GM23338 (cell line): ENCODE data around the gene DEUP1. TPM values are rescaled to one million over a fixed set of nuclear protein-coding genes. Genes with fewer than 3 reads are reported as not detected.

ENCODE experiments used
- ATAC-seq: fragments of 200-7000 bp; cut with Tn5 transposase; 3 replicates; pipeline ENCODE4 v1.9.1; 2020
- DNase-seq: peaks from one replicate; pipeline ENCODE4 v3.0.0-alpha.2; 2015; ENCODE audit warnings: low spot score
- H2AFZ ChIP-seq: fragments of 200-600 bp; sonication (generic); 2 replicates; pipeline ENCODE4 v1.8.0; 2016; ENCODE audit warnings: antibody characterized with exemption, mild to moderate bottlenecking, moderate library complexity
- H3F3A ChIP-seq: fragments of 200-600 bp; sonication (generic); replicated peaks from 2 replicates; pipeline ENCODE4 v1.8.0; 2017; ENCODE audit warnings: antibody characterized with exemption, mixed run types, low read depth
- H3K27ac ChIP-seq: fragments of 200-600 bp; sonication (generic); 2 replicates; pipeline ENCODE4 v1.6.1; 2016; ENCODE audit warnings: low read depth
- H3K27me3 ChIP-seq: fragments of 200-600 bp; sonication (generic); 2 replicates; pipeline ENCODE4 v1.8.0; 2016; ENCODE audit warnings: mild to moderate bottlenecking, mixed run types, moderate library complexity; ENCODE audit not compliant: insufficient read depth
- H3K36me3 ChIP-seq: fragments of 200-600 bp; sonication (generic); 2 replicates; pipeline ENCODE4 v1.8.0; 2016; ENCODE audit warnings: mild to moderate bottlenecking; ENCODE audit not compliant: insufficient read depth
- H3K4me1 ChIP-seq: fragments of 200-600 bp; sonication (generic); 2 replicates; pipeline ENCODE4 v1.8.0; 2016; ENCODE audit warnings: mild to moderate bottlenecking, moderate library complexity; ENCODE audit not compliant: insufficient read depth
- H3K4me2 ChIP-seq: fragments of 200-600 bp; sonication (generic); 2 replicates; pipeline ENCODE4 v1.7.1; 2017; ENCODE audit warnings: mixed run types
- H3K4me3 ChIP-seq: fragments of 200-600 bp; sonication (generic); 2 replicates; pipeline ENCODE4 v1.6.1; 2016; ENCODE audit warnings: mixed run types
- H3K79me2 ChIP-seq: fragments of 200-600 bp; sonication (generic); replicated peaks from 2 replicates; pipeline ENCODE4 v1.8.0; 2017; ENCODE audit warnings: mild to moderate bottlenecking; ENCODE audit not compliant: insufficient read depth
- H3K9me2 ChIP-seq: fragments of 200-600 bp; sonication (generic); 2 replicates; pipeline ENCODE4 v1.8.0; 2017; ENCODE audit not compliant: insufficient read depth
- H4K20me1 ChIP-seq: fragments of 200-600 bp; sonication (generic); replicated peaks from 2 replicates; pipeline ENCODE4 v1.8.0; 2017; ENCODE audit warnings: mild to moderate bottlenecking; ENCODE audit not compliant: insufficient read depth
- H3K27ac Mint-ChIP-seq: 2 replicates; pipeline ENCODE4 v1.8.0; 2020; ENCODE audit warnings: inconsistent platforms, mild to moderate bottlenecking, moderate library complexity, mixed read lengths
- H3K27me3 Mint-ChIP-seq: 3 replicates; pipeline ENCODE4 v1.8.0; 2022; ENCODE audit warnings: low read depth, mild to moderate bottlenecking, moderate library complexity, mixed read lengths, inconsistent platforms; ENCODE audit not compliant: insufficient read depth, poor library complexity
- H3K36me3 Mint-ChIP-seq: 3 replicates; pipeline ENCODE4 v1.8.0; 2021; ENCODE audit warnings: low read depth, mild to moderate bottlenecking, inconsistent platforms, moderate library complexity, mixed read lengths
- H3K4me1 Mint-ChIP-seq: 3 replicates; pipeline ENCODE4 v1.8.0; 2020; ENCODE audit warnings: mild to moderate bottlenecking, inconsistent platforms, mixed read lengths
- H3K4me3 Mint-ChIP-seq: 3 replicates; pipeline ENCODE4 v1.8.0; 2021; ENCODE audit warnings: moderate library complexity, mild to moderate bottlenecking, inconsistent platforms, mixed read lengths
- H3K9me3 Mint-ChIP-seq: 3 replicates; pipeline ENCODE4 v1.8.0; 2020; ENCODE audit warnings: moderate library complexity, mild to moderate bottlenecking, inconsistent platforms, mixed read lengths
- CREB1 ChIP-seq: fragments of 250-450 bp; sonication (Bioruptor Pico); IDR thresholded peaks from 2 replicates; pipeline ENCODE4 v1.5.0; 2020; ENCODE audit warnings: low read depth, mild to moderate bottlenecking, moderate library complexity
- EZH2 ChIP-seq: fragments of 200-600 bp; sonication (generic); IDR thresholded peaks from one replicate; pipeline ENCODE4 v1.8.0; 2017; ENCODE audit warnings: antibody characterized with exemption, mild to moderate bottlenecking, low read depth; ENCODE audit not compliant: unreplicated experiment
- EZH2phosphoT487 ChIP-seq: fragments of 200-600 bp; sonication (generic); IDR thresholded peaks from one replicate; pipeline ENCODE4 v1.8.1; 2018; ENCODE audit warnings: antibody characterized with exemption; ENCODE audit not compliant: unreplicated experiment
- JUNB ChIP-seq: IDR thresholded peaks from one replicate; pipeline ENCODE4 v1.6.1; 2016; ENCODE audit warnings: antibody characterized with exemption; ENCODE audit not compliant: unreplicated experiment
- NANOG ChIP-seq: IDR thresholded peaks from 2 replicates; pipeline ENCODE4 v1.6.1; 2016; ENCODE audit warnings: antibody characterized with exemption, borderline replicate concordance
- POLR2AphosphoS5 ChIP-seq: IDR thresholded peaks from 2 replicates; pipeline ENCODE4 v1.6.1; 2016; ENCODE audit warnings: antibody characterized with exemption, low read depth
- STAT1 ChIP-seq: IDR thresholded peaks from one replicate; pipeline ENCODE4 v1.6.1; 2016; ENCODE audit warnings: antibody characterized with exemption; ENCODE audit not compliant: unreplicated experiment
- ZNF114 ChIP-seq: fragments of 250-450 bp; sonication (Bioruptor Pico); IDR thresholded peaks from 2 replicates; pipeline ENCODE4 v1.5.0; 2020; ENCODE audit warnings: mild to moderate bottlenecking, moderate library complexity
- ZNF331 ChIP-seq: fragments of 250-450 bp; sonication (Bioruptor Pico); IDR thresholded peaks from 2 replicates; pipeline ENCODE4 v1.5.0; 2020; ENCODE audit warnings: low read depth, mild to moderate bottlenecking, moderate library complexity
- polyA plus RNA-seq: library from polyadenylated mRNA; unstranded; fragments of >200 nt; fragmentation: Nextera tagmentation; extraction: Ambion mirVana; gene quantifications from 2 replicates; pipeline ENCODE4 v1.2.1, GENCODE V29; 2016
- total RNA-seq: library from RNA; depleted of rRNA; stranded (reverse); fragments of >200 nt; shearing (Covaris generic); gene quantifications from 2 replicates; pipeline ENCODE4 v1.2.3, GENCODE V29; 2014
- TF ChIP-seq, protein P1 (sequence below), 2 experiments: fragments of 200-600 bp in 1 of 2; sonication (generic) in 1 of 2; conservative IDR thresholded peaks; 2 replicates each; pipeline versions ENCODE4 v1.5.1 to v1.6.1; 2016 to 2017; ENCODE audit warnings: antibody characterized with exemption in 2 of 2, low read depth in 2 of 2, mild to moderate bottlenecking in 2 of 2, moderate library complexity in 1 of 2
- TF ChIP-seq, protein P2 (sequence below): IDR thresholded peaks from 2 replicates; pipeline ENCODE4 v1.6.1; 2016; ENCODE audit warnings: antibody characterized with exemption
- TF ChIP-seq, protein P3 (sequence below): IDR thresholded peaks from one replicate; pipeline ENCODE4 v1.6.1; 2018; ENCODE audit warnings: antibody characterized with exemption; ENCODE audit not compliant: unreplicated experiment
- TF ChIP-seq, protein P4 (sequence below): fragments of 250-450 bp; sonication (Bioruptor Pico); IDR thresholded peaks from 2 replicates; pipeline ENCODE4 v1.5.0; 2020; ENCODE audit warnings: mild to moderate bottlenecking, moderate library complexity

Gene DEUP1
- total and polyA plus RNA-seq, 2 experiments from 2014 or later, result 0.63 to 1.7 TPM

DNA sequence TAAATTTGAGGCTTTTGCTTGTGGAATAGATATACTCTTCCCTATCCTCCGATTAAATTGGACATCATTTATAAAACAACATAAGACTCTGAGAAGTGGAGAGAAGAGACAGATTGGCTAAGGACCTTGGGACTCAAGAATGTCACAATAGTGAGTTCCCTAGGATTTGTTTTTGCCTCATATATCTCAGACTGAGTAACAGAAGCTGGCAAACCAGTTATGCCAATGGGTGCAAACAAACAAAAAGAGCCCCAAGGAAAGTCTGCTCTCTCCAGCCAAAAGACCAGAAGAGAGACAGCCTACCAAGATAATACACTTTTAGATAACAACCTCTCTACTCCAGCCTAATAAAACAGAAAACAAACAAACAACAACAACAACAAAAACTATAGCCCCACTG, 28.9 kb downstream of the DEUP1 start:
- Histone ChIP-seq H3K79me2 (no peaks in the 10 kb centered on the region), H3F3A (no peaks in the 10 kb centered on the region), H3K4me3 (no peak overlapping the region), H3K36me3 (no peaks in the 10 kb centered on the region), H3K4me1 (no peaks in the 10 kb centered on the region), H2AFZ (no peak overlapping the region), H3K27ac (no peak overlapping the region), H4K20me1 (no peaks in the 10 kb centered on the region), H3K4me2 (no peak overlapping the region), H3K27me3 (no peaks in the 10 kb centered on the region), H3K9me2 (no peaks in the 10 kb centered on the region)
- ATAC-seq, result no peak
- Mint-ChIP-seq H3K4me3 (no peak overlapping the region), H3K27me3 (no peaks in the 10 kb centered on the region), H3K36me3 (peaks cover 21% of the 10 kb centered on the region; the same call in 2 of the 3 replicates), H3K4me1 (no peaks in the 10 kb centered on the region; the same call in 1 of the 3 replicates), H3K27ac (no peak overlapping the region), H3K9me3 (peaks cover 22% of the 10 kb centered on the region)
- no peak for DNase-seq
- no peak for TF ChIP-seq EZH2phosphoT487
- no peak for TF ChIP-seq POLR2AphosphoS5
- no peak for TF ChIP-seq STAT1
- TF ChIP-seq, protein P1, sequence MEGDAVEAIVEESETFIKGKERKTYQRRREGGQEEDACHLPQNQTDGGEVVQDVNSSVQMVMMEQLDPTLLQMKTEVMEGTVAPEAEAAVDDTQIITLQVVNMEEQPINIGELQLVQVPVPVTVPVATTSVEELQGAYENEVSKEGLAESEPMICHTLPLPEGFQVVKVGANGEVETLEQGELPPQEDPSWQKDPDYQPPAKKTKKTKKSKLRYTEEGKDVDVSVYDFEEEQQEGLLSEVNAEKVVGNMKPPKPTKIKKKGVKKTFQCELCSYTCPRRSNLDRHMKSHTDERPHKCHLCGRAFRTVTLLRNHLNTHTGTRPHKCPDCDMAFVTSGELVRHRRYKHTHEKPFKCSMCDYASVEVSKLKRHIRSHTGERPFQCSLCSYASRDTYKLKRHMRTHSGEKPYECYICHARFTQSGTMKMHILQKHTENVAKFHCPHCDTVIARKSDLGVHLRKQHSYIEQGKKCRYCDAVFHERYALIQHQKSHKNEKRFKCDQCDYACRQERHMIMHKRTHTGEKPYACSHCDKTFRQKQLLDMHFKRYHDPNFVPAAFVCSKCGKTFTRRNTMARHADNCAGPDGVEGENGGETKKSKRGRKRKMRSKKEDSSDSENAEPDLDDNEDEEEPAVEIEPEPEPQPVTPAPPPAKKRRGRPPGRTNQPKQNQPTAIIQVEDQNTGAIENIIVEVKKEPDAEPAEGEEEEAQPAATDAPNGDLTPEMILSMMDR (conservative IDR thresholded peaks at IDR 0.05; ENCODE audit: low read depth in 2 of 2), result no peak
- no peak for TF ChIP-seq JUNB
- TF ChIP-seq, protein P2, sequence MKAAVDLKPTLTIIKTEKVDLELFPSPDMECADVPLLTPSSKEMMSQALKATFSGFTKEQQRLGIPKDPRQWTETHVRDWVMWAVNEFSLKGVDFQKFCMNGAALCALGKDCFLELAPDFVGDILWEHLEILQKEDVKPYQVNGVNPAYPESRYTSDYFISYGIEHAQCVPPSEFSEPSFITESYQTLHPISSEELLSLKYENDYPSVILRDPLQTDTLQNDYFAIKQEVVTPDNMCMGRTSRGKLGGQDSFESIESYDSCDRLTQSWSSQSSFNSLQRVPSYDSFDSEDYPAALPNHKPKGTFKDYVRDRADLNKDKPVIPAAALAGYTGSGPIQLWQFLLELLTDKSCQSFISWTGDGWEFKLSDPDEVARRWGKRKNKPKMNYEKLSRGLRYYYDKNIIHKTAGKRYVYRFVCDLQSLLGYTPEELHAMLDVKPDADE, result no peak
- no peak for TF ChIP-seq NANOG
- no peak for TF ChIP-seq EZH2
- TF ChIP-seq ZNF331 (CRISPR knock-in tag), result no peak
- TF ChIP-seq, protein P3, sequence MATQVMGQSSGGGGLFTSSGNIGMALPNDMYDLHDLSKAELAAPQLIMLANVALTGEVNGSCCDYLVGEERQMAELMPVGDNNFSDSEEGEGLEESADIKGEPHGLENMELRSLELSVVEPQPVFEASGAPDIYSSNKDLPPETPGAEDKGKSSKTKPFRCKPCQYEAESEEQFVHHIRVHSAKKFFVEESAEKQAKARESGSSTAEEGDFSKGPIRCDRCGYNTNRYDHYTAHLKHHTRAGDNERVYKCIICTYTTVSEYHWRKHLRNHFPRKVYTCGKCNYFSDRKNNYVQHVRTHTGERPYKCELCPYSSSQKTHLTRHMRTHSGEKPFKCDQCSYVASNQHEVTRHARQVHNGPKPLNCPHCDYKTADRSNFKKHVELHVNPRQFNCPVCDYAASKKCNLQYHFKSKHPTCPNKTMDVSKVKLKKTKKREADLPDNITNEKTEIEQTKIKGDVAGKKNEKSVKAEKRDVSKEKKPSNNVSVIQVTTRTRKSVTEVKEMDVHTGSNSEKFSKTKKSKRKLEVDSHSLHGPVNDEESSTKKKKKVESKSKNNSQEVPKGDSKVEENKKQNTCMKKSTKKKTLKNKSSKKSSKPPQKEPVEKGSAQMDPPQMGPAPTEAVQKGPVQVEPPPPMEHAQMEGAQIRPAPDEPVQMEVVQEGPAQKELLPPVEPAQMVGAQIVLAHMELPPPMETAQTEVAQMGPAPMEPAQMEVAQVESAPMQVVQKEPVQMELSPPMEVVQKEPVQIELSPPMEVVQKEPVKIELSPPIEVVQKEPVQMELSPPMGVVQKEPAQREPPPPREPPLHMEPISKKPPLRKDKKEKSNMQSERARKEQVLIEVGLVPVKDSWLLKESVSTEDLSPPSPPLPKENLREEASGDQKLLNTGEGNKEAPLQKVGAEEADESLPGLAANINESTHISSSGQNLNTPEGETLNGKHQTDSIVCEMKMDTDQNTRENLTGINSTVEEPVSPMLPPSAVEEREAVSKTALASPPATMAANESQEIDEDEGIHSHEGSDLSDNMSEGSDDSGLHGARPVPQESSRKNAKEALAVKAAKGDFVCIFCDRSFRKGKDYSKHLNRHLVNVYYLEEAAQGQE, result no peak
- no peak for TF ChIP-seq ZNF114 (CRISPR knock-in tag)
- no peak for TF ChIP-seq CREB1 (CRISPR knock-in tag)
- TF ChIP-seq, protein P4, sequence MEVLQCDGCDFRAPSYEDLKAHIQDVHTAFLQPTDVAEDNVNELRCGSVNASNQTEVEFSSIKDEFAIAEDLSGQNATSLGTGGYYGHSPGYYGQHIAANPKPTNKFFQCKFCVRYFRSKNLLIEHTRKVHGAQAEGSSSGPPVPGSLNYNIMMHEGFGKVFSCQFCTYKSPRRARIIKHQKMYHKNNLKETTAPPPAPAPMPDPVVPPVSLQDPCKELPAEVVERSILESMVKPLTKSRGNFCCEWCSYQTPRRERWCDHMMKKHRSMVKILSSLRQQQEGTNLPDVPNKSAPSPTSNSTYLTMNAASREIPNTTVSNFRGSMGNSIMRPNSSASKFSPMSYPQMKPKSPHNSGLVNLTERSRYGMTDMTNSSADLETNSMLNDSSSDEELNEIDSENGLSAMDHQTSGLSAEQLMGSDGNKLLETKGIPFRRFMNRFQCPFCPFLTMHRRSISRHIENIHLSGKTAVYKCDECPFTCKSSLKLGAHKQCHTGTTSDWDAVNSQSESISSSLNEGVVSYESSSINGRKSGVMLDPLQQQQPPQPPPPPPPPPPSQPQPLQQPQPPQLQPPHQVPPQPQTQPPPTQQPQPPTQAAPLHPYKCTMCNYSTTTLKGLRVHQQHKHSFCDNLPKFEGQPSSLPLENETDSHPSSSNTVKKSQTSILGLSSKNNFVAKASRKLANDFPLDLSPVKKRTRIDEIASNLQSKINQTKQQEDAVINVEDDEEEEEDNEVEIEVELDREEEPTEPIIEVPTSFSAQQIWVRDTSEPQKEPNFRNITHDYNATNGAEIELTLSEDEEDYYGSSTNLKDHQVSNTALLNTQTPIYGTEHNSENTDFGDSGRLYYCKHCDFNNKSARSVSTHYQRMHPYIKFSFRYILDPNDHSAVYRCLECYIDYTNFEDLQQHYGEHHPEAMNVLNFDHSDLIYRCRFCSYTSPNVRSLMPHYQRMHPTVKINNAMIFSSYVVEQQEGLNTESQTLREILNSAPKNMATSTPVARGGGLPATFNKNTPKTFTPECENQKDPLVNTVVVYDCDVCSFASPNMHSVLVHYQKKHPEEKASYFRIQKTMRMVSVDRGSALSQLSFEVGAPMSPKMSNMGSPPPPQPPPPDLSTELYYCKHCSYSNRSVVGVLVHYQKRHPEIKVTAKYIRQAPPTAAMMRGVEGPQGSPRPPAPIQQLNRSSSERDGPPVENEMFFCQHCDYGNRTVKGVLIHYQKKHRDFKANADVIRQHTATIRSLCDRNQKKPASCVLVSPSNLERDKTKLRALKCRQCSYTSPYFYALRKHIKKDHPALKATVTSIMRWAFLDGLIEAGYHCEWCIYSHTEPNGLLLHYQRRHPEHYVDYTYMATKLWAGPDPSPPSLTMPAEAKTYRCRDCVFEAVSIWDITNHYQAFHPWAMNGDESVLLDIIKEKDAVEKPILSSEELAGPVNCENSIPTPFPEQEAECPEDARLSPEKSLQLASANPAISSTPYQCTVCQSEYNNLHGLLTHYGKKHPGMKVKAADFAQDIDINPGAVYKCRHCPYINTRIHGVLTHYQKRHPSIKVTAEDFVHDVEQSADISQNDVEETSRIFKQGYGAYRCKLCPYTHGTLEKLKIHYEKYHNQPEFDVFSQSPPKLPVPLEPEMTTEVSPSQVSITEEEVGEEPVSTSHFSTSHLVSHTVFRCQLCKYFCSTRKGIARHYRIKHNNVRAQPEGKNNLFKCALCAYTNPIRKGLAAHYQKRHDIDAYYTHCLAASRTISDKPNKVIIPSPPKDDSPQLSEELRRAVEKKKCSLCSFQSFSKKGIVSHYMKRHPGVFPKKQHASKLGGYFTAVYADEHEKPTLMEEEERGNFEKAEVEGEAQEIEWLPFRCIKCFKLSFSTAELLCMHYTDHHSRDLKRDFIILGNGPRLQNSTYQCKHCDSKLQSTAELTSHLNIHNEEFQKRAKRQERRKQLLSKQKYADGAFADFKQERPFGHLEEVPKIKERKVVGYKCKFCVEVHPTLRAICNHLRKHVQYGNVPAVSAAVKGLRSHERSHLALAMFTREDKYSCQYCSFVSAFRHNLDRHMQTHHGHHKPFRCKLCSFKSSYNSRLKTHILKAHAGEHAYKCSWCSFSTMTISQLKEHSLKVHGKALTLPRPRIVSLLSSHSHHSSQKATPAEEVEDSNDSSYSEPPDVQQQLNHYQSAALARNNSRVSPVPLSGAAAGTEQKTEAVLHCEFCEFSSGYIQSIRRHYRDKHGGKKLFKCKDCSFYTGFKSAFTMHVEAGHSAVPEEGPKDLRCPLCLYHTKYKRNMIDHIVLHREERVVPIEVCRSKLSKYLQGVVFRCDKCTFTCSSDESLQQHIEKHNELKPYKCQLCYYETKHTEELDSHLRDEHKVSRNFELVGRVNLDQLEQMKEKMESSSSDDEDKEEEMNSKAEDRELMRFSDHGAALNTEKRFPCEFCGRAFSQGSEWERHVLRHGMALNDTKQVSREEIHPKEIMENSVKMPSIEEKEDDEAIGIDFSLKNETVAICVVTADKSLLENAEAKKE (CRISPR knock-in tag), result no peak
